GM10248 (cell line): ENCODE data around the gene PSAP.
"Not testable (repeated sequence)": the region's sequence is repeated elsewhere in the genome, so short reads cannot be mapped to it uniquely, and the experiment has no call there.

Experiments
- CTCF ChIA-PET: fragments of 300-600 bp; sonication (Branson Sonifier 250); formaldehyde crosslinking; extraction: SDS; loops from one replicate; lab custom pipeline; 2021; ENCODE audit warnings: antibody characterized with exemption; lab: Yijun Ruan, JAX
- POLR2A ChIA-PET: fragments of 350-650 bp; sonication (Branson Sonifier 250); formaldehyde crosslinking; extraction: SDS; loops from one replicate; lab custom pipeline; 2020; ENCODE audit warnings: antibody characterized with exemption; lab: Yijun Ruan, JAX
- DNase-seq: peaks from one replicate; pipeline ENCODE4 v3.0.0; 2012; ENCODE audit errors: extremely low spot score
- CTCF ChIP-seq: IDR thresholded peaks from 2 replicates; pipeline ENCODE4 v1.5.1; 2012; ENCODE audit warnings: mild to moderate bottlenecking, low read depth; ENCODE audit errors: extremely low read depth, missing control alignments, control extremely low read depth

The PSAP gene

GRCh38 chr10:71850743-71851464 lies at the start of gene PSAP:
PSAP (minus strand) TSS chr10:71851251; CDS start chr10:71851221, 30 bp downstream.
- CTCF ChIA-PET: interaction anchor here (0.6 to 6.7 kb wide), 9 partner anchors 8 to 78 kb away, joined by 3 to 48 read pairs (median 3); no protein-coding TSS in a partner anchor
- TF ChIP-seq CTCF: no peak
- POLR2A ChIA-PET: interaction anchor here (0.5 to 2.3 kb wide), 15 partner anchors 9 to 1682 kb away, joined by 3 to 25 read pairs (median 5); no protein-coding TSS in a partner anchor
- DNase-seq: peak; percentile 100

GRCh38 chr10:71900441-71901180 lies 49.6 kb upstream of the PSAP start:
- no peak for TF ChIP-seq CTCF
- no peak for DNase-seq
- ChIA-PET CTCF (interaction anchor here (0.9 to 5.2 kb wide), 3 partner anchors 16 to 65 kb away, joined by 3 to 90 read pairs (median 3); no protein-coding TSS in a partner anchor), POLR2A (no interaction called here)

DNA sequence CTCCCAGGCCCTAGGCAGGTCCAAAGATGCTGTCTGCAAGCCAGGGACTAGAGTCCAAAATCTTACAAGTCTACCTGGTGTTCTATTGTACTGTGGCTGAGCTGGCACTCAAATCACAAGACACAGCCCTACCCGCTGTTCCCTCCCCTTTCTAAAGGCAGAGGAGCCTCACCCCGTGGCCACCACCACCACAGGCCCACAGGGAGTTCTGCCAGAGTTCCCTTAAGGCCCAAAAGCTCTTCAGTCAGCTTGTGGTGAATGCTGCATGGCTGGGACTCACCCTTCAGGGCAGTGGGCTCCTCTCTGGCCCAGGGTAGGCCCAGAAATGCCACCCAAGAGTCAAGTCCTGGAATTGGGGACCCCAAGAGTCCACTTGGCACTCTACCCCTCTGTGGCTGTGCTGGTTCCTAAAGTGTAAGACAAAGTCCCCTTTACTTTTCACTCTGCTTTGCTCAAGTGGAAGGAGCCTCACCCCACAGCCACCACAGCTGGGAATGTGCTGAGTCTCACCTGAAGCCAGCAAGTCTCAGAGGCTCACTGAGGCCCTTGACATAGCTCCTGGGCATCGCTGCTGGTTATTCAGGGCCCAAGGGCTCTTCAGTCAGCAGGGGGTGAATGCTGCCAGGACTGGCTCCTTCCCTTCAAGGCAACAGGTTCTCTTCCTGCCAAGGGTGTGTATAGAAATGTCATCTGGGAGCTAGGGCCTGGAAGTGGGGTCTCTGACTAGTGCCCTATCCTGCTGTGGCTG lies 48.8 kb upstream of the PSAP start:
- POLR2A ChIA-PET: no interaction called here
- CTCF ChIA-PET: interaction anchor here (0.9 to 5.2 kb wide), 5 partner anchors 17 to 149 kb away, joined by 3 to 90 read pairs (median 5); no protein-coding TSS in a partner anchor
- DNase-seq: no peak
- TF ChIP-seq CTCF: no peak

DNA sequence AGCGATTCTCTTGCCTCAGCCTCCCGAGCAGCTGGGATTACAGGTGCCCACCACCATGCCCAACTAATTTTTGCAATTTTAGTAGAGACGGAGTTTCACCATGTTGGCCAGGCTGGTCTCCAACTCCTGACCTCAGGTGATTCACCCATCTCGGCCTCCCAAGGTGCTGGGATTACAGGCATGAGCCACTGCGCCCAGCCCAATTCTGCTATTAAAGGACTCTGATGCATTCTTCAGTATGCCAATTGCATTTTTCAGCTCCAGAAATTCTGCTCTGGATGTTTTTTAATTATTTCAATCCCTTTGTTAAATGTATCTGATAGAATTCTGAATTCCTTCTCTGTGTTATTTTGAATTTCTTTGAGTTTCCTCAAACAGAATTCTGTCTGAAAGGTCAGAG lies 47.3 kb upstream of the PSAP start:
- POLR2A ChIA-PET, DNase-seq: not testable (repeated sequence)
- CTCF ChIA-PET: interaction anchor here (0.9 to 5.2 kb wide), 9 partner anchors 15 to 190 kb away, joined by 3 to 90 read pairs (median 5); partner anchors contain the start of genes SPOCK2 and VSIR

GRCh38 chr10:71893920-71894319 lies 42.9 kb upstream of the PSAP start:
- POLR2A ChIA-PET: no interaction called here
- TF ChIP-seq CTCF: no peak
- DNase-seq: no peak
- CTCF ChIA-PET: interaction anchor here (1.3 to 3.3 kb wide), 3 partner anchors 9 to 57 kb away, joined by 3 to 30 read pairs (median 7); no protein-coding TSS in a partner anchor

DNA sequence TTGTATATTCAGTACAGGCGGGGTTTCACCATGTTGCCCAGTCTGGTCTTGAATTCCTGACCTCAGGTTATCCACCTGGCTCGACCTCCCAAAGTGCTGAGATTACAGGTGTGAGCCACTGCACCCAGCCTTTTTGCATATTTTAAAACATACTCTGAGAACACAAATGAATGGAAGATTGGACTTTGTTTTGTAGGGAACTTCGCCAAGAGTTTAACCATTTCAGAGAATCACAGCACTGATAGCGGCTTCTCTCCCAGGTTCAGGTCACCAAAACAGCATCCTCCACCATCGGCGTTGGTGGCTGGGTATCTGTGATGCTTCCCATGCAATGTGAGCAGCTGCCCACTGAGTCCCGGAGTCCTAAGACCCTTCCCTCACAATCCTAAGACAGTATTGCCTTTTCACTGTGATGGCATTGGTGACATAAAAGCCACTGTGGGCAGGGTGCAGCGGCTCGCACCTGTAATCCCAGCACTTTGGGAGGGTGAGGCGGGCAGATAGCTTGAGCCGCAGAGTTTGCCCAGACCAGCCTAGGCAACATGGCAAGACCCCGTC lies 42.3 kb upstream of the PSAP start:
- ChIA-PET CTCF (interaction anchor here (0.8 to 1.9 kb wide), 3 partner anchors 19 to 56 kb away, joined by 3 to 7 read pairs (median 3); no protein-coding TSS in a partner anchor), POLR2A (no interaction called here)
- no peak for TF ChIP-seq CTCF
- DNase-seq: no peak
